Calu3 (cell line): ENCODE results near the gene SH2B3. TPM values are rescaled to one million over a fixed set of nuclear protein-coding genes. Genes with fewer than 3 reads are reported as not detected.

Source experiments
- BruUV-seq: library from RNA; stranded (reverse); fragments of 400-500 nt; replicated peaks from 2 replicates; lab custom pipeline; 2021; lab: Mats Ljungman, UMichigan
- CTCF ChIA-PET: fragments of 300-600 bp; sonication (Branson Sonifier 250); formaldehyde crosslinking; loops from one replicate; lab custom pipeline; 2022; ENCODE audit warnings: antibody characterized with exemption; lab: Charles Lee
- DNase-seq: peaks from one replicate; pipeline ENCODE4 v3.0.0; 2022
- H3K27ac Mint-ChIP-seq: one replicate; pipeline ENCODE4 v1.8.0; 2022; ENCODE audit warnings: mixed read lengths; ENCODE audit not compliant: unreplicated experiment
- H3K27me3 Mint-ChIP-seq: one replicate; pipeline ENCODE4 v1.8.0; 2022; ENCODE audit warnings: mixed read lengths; ENCODE audit not compliant: unreplicated experiment
- H3K36me3 Mint-ChIP-seq: one replicate; pipeline ENCODE4 v1.8.0; 2022; ENCODE audit warnings: mild to moderate bottlenecking, moderate library complexity, mixed read lengths; ENCODE audit not compliant: insufficient read depth, unreplicated experiment
- H3K4me1 Mint-ChIP-seq: one replicate; pipeline ENCODE4 v1.8.0; 2022; ENCODE audit warnings: mild to moderate bottlenecking, low read depth, mixed read lengths; ENCODE audit not compliant: unreplicated experiment
- H3K4me3 Mint-ChIP-seq: one replicate; pipeline ENCODE4 v1.8.0; 2022; ENCODE audit warnings: mild to moderate bottlenecking, low read depth, moderate library complexity, mixed read lengths; ENCODE audit not compliant: unreplicated experiment
- H3K9me3 Mint-ChIP-seq: one replicate; pipeline ENCODE4 v1.8.0; 2022; ENCODE audit warnings: low read depth, mixed read lengths; ENCODE audit not compliant: unreplicated experiment
- intact Hi-C: fragments of 100-400 bp; cut with micrococcal nuclease; formaldehyde crosslinking; loops from one replicate; pipeline ENCODE4 v1.10.0; 2022; ENCODE audit not compliant: unreplicated experiment
- total RNA-seq: library from RNA; stranded (reverse); gene quantifications from 2 replicates; pipeline ENCODE4 v1.2.3, GENCODE V29; 2022
- TF ChIP-seq, protein P1 (sequence below): fragments of 200-600 bp; IDR thresholded peaks from one replicate; pipeline ENCODE4 v1.8.0; 2022; ENCODE audit warnings: antibody characterized with exemption; ENCODE audit not compliant: unreplicated experiment

Gene SH2B3
- total RNA-seq, 1 experiment from 2014 or later = 14.3 TPM

DNA sequence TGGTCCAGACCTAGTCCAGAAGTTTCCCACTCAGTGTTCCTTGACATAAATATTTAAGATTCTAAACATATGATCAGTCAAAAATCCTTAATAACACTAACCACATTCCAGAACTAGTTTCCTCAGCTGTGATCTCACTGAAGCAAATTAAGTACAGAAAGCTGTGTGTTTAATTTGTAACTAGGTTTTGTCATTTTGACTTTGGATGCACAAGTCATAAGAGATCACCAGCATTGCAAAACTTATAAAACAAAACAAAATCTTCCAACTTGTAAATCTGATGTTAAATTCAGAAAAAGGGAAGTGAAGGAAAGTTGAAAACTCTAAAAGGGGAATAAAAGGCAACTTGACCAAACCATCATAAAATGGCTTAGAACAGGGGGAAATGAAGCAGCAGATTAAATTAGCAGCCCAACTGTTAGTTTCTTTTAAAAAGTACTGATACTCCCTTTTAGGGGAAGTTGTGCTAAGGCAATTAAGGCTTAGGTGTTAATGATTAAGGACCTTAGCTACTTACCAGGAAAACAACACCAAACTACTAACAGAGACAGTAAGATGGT is 56.6 kb downstream of the SH2B3 start:
- no TSS peak for BruUV-seq
- intact Hi-C loops = no loop called here
- DNase-seq = no peak
- no peak overlapping the region for H3K27ac Mint-ChIP-seq
- no peaks in the 10 kb centered on the region for H3K27me3 Mint-ChIP-seq
- H3K4me3 Mint-ChIP-seq = no peak overlapping the region
- H3K9me3 Mint-ChIP-seq = no peaks in the 10 kb centered on the region
- TF ChIP-seq, protein P1, sequence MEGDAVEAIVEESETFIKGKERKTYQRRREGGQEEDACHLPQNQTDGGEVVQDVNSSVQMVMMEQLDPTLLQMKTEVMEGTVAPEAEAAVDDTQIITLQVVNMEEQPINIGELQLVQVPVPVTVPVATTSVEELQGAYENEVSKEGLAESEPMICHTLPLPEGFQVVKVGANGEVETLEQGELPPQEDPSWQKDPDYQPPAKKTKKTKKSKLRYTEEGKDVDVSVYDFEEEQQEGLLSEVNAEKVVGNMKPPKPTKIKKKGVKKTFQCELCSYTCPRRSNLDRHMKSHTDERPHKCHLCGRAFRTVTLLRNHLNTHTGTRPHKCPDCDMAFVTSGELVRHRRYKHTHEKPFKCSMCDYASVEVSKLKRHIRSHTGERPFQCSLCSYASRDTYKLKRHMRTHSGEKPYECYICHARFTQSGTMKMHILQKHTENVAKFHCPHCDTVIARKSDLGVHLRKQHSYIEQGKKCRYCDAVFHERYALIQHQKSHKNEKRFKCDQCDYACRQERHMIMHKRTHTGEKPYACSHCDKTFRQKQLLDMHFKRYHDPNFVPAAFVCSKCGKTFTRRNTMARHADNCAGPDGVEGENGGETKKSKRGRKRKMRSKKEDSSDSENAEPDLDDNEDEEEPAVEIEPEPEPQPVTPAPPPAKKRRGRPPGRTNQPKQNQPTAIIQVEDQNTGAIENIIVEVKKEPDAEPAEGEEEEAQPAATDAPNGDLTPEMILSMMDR = no peak
- peaks cover 9% of the 10 kb centered on the region for H3K4me1 Mint-ChIP-seq
- CTCF ChIA-PET = interaction anchor here (0.6 kb wide), 1 partner anchor 211 kb away, joined by 5 read pairs; no protein-coding TSS in a partner anchor
- H3K36me3 Mint-ChIP-seq = peaks cover 44% of the 10 kb centered on the region

DNA sequence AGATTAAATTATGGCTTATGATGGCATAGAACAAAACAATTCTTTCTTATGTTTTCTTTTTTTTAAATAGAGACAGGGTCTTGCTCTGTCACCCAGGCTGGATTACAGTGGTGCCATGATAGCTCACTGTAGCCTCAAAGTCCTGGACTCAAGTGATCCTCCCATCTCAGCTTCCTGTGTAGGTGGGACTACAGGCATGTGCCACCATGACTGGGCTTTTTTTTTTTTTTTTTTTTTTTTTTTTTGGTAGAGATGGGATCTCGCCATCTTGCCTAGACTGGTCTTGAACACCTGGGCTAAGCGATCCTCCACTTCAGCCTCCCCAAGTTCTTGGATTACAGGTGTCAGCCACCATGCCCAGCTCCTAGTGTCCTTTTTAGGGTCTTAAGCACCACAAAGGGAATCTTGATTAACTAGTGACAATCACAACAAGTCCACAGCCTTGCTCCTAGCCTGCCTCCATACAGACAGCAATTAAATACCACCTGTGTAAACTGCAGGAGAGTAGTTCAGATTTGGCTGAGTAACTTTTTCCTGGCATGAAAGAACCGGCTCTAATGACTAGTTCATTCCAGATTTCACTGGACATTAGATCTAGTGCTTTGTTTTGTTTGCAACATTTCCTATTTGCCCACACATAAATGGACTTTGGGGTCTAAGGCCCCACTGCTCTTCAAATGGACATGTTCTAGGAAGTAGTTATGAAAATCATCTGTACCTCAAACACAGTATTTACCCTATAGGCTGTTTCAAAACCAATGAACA is 61.6 kb downstream of the SH2B3 start:
- BruUV-seq = no TSS peak
- no peak overlapping the region for H3K4me3 Mint-ChIP-seq

GRCh38 chr12:111467857-111468241 is 62.1 kb downstream of the SH2B3 start:
- TF ChIP-seq, protein P1 = no peak
- peaks cover 47% of the 10 kb centered on the region for H3K36me3 Mint-ChIP-seq
- intact Hi-C loops = no loop called here
- H3K4me3 Mint-ChIP-seq = no peak overlapping the region
- no peak for DNase-seq
- no peaks in the 10 kb centered on the region for H3K9me3 Mint-ChIP-seq
- H3K27ac Mint-ChIP-seq = no peak overlapping the region
- H3K27me3 Mint-ChIP-seq = no peaks in the 10 kb centered on the region
- CTCF ChIA-PET = interaction anchor here (0.7 kb wide), 2 partner anchors 100 to 102 kb away, joined by 3 to 4 read pairs; no protein-coding TSS in a partner anchor
- H3K4me1 Mint-ChIP-seq = no peaks in the 10 kb centered on the region
- no TSS peak for BruUV-seq

More for the DNA sequence above, 61.6 kb downstream of the SH2B3 start:
- CTCF ChIA-PET = interaction anchor here (0.6 kb wide), 2 partner anchors 42 to 809 kb away, joined by 4 to 5 read pairs; no protein-coding TSS in a partner anchor
- H3K36me3 Mint-ChIP-seq = peaks cover 45% of the 10 kb centered on the region
- H3K27ac Mint-ChIP-seq = no peak overlapping the region
- intact Hi-C loops = no loop called here
- no peaks in the 10 kb centered on the region for H3K9me3 Mint-ChIP-seq
- H3K4me1 Mint-ChIP-seq = peaks cover 5% of the 10 kb centered on the region
- H3K27me3 Mint-ChIP-seq = no peaks in the 10 kb centered on the region
- TF ChIP-seq, protein P1 = no peak
- DNase-seq = no peak

DNA sequence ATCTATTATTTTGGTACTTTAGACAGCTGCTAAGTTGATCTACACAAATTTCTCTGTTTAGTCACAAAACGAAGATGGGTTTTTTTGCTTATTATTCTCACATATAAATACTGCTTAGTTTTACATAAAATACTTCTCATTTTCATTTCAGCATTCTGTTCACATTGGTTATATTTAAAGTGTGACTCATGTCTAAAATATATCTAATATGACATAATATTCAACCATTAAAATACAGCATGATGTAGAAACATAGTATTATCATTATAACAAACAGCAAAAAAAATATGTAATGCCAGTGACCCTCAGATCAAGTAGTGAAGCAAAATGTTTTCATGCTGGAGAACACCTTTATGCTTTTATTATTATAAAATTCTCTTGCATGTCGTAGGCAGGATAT is 63.7 kb downstream of the SH2B3 start:
- Mint-ChIP-seq H3K4me1 (no peaks in the 10 kb centered on the region), H3K9me3 (no peaks in the 10 kb centered on the region), H3K27me3 (no peaks in the 10 kb centered on the region), H3K36me3 (peaks cover 38% of the 10 kb centered on the region), H3K4me3 (no peak overlapping the region), H3K27ac (no peak overlapping the region)
- CTCF ChIA-PET = no interaction called here
- BruUV-seq = no TSS peak
- intact Hi-C loops = no loop called here
- TF ChIP-seq, protein P1 = no peak
- DNase-seq = no peak
